ENCODE measurements around the gene FLT3.

DNA sequence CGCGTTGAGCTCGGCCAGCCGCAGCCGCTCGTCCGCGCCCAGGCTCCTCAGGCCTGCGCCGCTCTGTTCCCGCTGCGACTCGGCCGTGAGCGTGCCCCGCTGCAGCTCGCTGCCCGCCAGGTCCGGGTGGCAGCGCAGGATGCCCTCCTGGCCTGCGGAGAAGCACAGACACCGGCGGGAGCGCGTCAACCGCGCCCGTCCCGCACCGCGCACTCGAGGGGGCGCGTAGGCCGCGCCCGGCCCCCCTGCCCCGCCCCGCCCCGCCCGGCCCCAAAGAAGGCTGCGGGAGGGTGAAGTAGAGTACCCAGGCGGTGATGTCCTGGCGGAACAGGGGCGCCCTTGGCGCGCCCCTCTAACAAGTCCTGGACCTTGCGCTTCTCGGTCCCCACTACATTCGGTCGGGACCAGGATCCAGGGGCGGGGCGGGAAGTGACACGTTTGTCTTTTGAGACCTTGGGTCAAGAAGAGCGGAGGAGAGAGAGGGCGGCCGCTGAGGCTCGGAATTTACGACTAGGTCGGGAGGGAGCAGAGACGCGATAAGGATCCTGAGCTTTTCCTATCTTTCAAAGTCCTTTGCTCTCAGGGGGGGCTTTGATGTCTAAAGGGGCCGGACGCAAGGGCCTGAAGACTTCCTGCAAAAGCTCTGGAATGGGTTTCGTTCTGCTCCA, 121.9 kb downstream of the FLT3 start:
- TF ChIP-seq, protein P1, sequence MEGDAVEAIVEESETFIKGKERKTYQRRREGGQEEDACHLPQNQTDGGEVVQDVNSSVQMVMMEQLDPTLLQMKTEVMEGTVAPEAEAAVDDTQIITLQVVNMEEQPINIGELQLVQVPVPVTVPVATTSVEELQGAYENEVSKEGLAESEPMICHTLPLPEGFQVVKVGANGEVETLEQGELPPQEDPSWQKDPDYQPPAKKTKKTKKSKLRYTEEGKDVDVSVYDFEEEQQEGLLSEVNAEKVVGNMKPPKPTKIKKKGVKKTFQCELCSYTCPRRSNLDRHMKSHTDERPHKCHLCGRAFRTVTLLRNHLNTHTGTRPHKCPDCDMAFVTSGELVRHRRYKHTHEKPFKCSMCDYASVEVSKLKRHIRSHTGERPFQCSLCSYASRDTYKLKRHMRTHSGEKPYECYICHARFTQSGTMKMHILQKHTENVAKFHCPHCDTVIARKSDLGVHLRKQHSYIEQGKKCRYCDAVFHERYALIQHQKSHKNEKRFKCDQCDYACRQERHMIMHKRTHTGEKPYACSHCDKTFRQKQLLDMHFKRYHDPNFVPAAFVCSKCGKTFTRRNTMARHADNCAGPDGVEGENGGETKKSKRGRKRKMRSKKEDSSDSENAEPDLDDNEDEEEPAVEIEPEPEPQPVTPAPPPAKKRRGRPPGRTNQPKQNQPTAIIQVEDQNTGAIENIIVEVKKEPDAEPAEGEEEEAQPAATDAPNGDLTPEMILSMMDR (IDR thresholded peaks at IDR 0.05): no peak
- no peak for TF ChIP-seq POLR2A (IDR thresholded peaks at IDR 0.05; ENCODE audit: low read depth)
- no peak for TF ChIP-seq POLR2AphosphoS5 (IDR thresholded peaks at IDR 0.05)
- TF ChIP-seq EP300 (IDR thresholded peaks at IDR 0.05): no peak

All from esophagus muscularis mucosa (tissue), 4 donors.